Left lobe of liver (tissue), 2 donors: Measurements from ENCODE around the gene SCGB1C2. TPM values are rescaled to one million over a fixed set of nuclear protein-coding genes. Genes with fewer than 3 reads are reported as not detected.
A peak's percentile ranks its signal among the peaks of the same experiment; 100 is the strongest.
"Not testable (repeated sequence)": the region's sequence is repeated elsewhere in the genome, so short reads cannot be mapped to it uniquely, and the experiment has no call there.

Experiments used
- ATAC-seq: fragments of 200-7000 bp; cut with Tn5 transposase; one replicate; pipeline ENCODE4 v1.9.1; 2020; ENCODE audit warnings: mild to moderate bottlenecking, moderate library complexity
- DNase-seq: peaks from one replicate; pipeline ENCODE4 v3.0.0-alpha.2; 2020; ENCODE audit warnings: low spot score
- total RNA-seq: library from RNA; stranded (reverse); gene quantifications from one replicate; pipeline ENCODE4 v1.2.1, GENCODE V29; 2021
- donor health status: DM: no; HTN: no; CAD: no; lungs with moderate emphysema.
- donor health status: DM: no; HTN: yes; CAD: no.

The SCGB1C2 gene
- total RNA-seq, result not detected

DNA sequence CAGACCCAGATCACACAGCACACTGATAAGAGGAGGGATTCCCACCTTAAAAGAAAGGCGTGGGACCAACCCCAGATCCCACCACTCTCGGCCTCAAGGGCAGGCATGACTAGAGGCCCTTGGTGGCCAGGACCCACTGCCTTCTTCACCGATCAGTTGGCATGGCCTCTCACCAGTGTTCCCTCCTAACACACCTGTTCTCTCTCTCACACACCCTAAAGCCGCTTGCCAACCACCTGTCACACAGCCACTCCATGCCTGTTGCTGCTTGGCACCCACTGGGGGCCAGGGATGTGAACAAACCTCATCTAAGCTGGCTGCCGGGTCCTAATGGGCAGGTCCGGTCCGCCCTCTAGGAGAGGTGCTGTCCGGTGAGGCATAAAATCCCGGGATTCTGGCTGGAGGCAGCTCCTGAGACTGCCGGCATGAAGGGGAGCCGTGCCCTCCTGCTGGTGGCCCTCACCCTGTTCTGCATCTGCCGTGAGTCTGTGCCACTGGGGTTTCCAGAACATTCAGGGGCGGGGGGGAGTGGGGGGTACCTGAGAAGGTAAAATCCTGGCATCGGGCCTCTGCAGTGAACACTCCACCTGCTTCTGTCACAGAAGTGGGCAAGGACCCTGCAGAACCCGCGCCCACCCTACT, at the start of gene SCGB1C2:
SCGB1C2 (plus strand) TSS at position 404 of the 642 bp plus-strand sequence; CDS start at position 426, 22 bp downstream.
- ATAC-seq, DNase-seq: not testable (repeated sequence)

DNA sequence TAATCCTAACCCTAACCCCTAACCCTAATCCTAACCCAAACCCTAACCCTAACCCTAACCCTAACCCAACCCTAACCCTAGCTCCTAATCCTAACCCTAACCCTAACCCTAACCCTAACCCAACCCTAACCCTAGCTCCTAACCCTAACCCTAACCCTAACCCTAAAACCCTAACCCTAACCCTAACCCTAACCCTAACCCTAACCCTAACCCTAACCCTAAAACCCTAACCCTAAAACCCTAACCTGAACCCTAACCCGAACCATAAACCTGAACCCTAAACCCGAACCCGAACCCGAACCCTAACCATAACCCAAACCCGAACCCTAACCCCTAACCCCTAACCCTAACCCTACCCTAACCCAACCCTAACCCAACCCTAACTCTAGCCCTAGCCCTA, 24.3 kb upstream of the SCGB1C2 start:
- not testable (repeated sequence) for ATAC-seq, DNase-seq

GRCh38 chr17:118339-118917, 18.9 kb upstream of the SCGB1C2 start:
- not testable (repeated sequence) for ATAC-seq
- peak; percentile 60 for DNase-seq

- not testable (repeated sequence) for ATAC-seq, DNase-seq
These were observed 3.4 kb upstream of the SCGB1C2 start for GRCh38 chr17:133932-134331.

DNA sequence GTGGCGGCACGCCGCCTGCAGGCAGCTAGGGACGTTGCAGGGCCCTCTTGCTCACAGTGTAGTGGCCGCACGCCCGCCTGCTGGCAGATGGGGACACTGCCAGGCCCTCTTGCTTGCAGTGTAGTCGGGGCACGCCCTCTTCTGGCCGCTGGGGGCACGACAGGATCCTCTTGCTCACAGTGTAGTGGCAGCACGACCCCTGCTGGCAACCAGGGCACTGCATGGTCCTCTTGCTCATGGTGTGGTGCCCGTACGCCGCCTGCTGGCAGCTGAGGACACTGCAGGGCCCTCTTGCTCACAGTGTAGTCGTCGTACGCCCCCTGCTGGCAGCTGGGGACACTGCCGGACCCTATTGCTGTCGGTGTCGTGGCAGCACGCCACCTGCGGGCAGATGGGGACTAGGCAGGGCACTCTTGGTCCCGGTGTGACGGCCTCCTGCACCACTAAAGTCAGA, 3.0 kb upstream of the SCGB1C2 start:
- ATAC-seq, result peak; percentile 77
- not testable (repeated sequence) for DNase-seq

DNA sequence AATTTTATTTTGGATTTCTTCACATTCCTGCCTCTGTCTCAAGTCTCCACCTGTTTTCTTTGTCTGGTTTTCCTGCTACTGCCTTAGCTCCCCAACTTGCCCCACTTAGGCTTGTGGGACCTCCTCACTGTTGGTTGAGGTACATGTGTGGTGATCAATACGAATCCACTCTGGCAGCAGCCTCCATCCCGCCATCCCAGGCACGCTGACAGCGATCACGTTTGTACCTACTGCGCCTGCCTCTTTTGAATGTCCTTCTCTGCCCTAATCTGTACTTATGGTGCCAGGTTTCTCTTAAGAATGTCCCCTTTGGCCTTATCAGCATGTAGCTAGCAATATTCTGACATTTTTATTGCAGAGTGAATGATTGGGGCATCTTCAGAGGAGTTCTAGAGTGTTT, 2.3 kb upstream of the SCGB1C2 start:
- not testable (repeated sequence) for DNase-seq, ATAC-seq

- ATAC-seq, DNase-seq: not testable (repeated sequence)
These were observed 1.5 kb upstream of the SCGB1C2 start for GRCh38 chr17:135895-136294.

DNA sequence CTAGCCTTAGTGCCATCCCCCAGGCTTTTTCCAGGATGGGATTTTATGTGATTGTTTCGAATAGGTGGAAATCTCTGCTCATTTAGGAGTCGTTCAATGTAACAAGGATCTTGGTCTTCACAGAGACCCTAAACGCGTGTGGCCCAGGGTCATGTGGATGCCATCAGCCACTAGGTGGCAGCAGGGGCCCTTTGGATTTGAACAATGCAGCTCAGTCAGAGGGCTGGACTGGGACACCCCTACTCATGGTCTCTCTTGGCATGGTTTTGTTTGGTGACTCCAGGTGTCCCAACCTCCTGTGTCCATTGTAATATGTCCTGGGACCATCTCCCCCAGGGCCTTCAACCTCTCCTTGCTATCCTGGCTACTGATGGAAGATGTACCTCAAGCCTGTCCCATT, 838 bp upstream of the SCGB1C2 start:
- ATAC-seq (peak; percentile 89), DNase-seq (peak; percentile 70)

- not testable (repeated sequence) for ATAC-seq, DNase-seq
These were observed 2.2 kb downstream of the SCGB1C2 start for GRCh38 chr17:139401-140205.

DNA sequence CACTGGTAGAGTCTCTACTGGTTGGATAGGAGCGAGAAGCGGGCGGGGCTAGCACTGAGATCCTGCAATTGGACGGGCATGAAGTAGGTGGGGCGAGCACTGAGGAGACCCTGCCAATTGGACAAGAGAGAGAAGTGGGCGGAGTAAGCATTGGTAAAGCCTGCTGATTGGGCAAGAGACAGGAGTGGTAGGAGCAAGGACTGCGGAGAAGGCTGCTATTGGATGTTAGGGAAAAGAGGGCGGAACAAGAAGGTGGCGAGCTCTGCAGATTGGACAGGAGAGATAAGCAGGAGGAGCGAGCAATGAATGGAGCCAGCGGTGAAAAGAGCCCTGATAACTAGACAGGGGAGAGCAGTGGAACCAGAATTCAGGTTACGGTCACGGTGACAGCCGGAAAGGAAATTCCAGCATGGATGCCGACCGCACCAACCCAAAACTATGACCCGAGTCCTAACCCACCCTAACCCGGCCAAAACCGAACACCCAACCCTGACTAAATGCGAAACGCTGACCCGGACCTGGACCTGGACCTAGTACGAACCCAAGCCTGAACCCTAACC, 4.8 kb downstream of the SCGB1C2 start:
- ATAC-seq, result no peak
- DNase-seq, result peak; percentile 41

- no peak for DNase-seq
- no peak for ATAC-seq
These were observed 5.8 kb downstream of the SCGB1C2 start for GRCh38 chr17:142876-143784.

GRCh38 chr17:143785-144281, 6.5 kb downstream of the SCGB1C2 start:
- DNase-seq, result peak; percentile 88

GRCh38 chr17:144936-145670, 7.7 kb downstream of the SCGB1C2 start:
- ATAC-seq (no peak), DNase-seq (no peak)

More at GRCh38 chr17:143785-144281, 6.5 kb downstream of the SCGB1C2 start:
- peak; percentile 97 for ATAC-seq

DNA sequence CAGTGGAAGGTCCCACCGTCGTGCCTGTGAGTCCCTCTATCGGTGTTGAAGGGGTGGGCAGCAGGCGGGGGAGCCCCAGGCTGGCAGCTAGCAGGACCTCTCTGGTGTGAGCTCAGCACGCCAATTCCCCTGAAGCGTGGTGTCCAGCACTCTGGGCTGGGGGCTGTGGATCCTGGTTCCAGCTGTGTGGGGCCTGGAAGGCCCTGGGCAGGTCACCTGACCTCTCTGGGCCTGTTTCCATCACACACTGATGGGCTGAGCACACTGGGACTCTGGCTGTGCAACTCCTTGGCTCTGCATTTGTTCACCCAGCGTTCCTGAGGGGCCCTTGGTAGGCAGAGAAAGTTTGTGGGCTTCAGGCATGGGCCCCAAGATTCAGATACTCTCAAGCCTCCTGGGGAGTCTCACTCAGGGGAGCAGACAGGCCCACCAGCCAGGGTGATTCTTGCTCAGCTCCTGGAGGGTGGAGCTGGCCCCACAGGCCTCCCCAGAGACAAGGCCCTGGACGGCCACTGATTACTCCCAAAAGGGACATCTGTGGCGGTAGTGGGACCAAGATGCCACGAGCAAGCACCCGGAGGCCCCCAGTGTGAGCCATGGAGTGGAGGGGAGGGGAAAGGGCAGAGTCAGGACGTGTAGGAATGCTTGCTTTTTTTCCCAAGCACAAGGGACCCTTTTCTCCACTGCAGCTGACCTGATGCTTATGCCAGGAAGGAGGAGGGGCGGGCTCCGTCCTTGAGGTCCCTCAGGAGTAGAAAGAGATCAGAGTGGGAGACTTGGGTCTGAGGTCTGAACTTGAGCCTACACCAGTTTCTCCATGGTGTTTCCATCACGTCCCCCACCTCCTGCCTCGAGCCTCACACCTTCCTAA, 8.5 kb downstream of the SCGB1C2 start:
- ATAC-seq, result peak; percentile 35
- peak; percentile 46 for DNase-seq

DNA sequence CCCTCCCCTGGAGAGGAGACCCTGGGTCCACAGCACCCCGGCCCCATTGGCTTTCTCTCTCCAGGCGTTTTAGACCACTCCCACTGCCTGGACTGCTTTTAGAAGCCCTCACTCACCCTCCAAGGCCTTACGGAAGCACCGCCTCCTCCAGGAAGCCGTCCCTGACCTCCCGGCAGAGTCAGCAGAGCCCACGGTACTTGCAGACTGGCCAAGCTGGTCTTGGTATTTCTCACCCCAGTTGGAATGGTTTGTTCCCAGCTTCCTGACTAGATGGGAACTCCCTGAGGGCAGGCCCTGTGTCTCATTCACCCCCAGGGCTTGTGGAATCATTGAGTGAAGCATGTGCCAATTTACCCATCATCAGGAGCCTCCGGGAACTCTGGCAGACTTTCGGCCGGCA, 9.2 kb downstream of the SCGB1C2 start:
- ATAC-seq, result no peak
- no peak for DNase-seq

DNA sequence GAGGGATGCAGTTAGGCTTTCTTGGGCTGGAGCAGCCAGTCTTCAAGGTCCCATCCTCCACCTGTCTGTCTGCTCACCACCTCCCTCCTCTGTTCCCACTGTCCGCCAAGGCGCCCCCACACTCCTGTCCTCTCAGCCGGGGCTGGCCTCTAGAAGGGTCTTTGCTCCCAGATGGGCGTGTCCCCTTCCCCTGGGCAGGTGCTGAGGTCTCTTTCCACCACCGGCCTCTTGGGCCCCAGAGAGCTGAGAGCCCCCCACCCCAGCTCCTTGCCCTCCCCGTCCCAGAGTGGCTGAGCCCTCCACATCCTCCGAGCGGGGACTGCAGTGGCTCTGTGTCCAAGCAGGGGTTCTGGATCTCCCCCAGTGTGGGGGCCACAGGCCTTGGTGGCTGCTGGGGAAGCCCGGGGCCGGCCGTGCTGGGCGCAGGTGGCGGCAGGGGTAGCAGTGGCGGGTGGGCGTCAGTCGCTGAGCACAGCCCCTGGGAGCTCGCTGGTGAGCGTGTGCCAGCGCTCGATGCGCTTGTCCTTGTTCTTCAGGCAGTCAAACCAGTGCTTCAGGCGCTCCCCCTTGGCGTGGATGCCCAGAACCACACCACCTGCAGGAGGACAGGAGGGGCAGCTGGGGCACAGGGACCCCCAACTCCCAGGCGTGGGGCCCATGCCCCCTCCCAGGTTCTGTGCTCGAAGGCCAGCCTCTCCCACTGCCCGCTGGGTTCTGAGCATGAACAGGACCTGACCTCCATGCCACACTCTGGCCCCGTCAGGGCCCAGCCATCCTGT, 9.8 kb downstream of the SCGB1C2 start:
- DNase-seq, result peak; percentile 44
- no peak for ATAC-seq
